Measurements from ENCODE around the gene CDHR4. TPM values are rescaled to one million over a fixed set of nuclear protein-coding genes. Genes with fewer than 3 reads are reported as not detected.

The CDHR4 gene
- total and polyA plus RNA-seq, 2 experiments from 2014 or later, result 0.57 TPM

DNA sequence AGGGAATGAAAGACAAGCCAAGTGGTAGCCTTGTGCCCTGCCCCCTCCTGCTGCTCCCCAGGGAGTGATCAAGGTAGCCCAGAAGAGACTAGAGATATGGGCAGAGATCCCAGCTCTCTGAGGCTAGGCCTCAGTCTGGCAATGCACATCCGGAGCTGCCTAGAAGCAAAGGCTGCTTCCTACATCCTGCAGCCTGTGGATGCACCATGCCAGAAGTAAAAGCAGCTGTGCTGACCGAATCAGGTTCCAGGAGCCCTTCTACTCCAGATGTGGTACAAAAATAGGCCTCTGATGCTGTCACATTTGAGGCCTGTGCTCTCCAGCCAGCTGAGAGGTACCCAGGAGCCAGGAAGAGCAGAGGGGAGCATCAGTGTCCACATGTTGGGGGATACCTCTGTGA, 40.7 kb upstream of the CDHR4 start:
- Histone ChIP-seq H3K4me2 (no peak overlapping the region), H3K79me2 (no peaks in the 10 kb centered on the region), H3K9me2 (replicated peaks; ENCODE audit: insufficient read depth) (no peaks in the 10 kb centered on the region), H3K9me3 (ENCODE audit: low read depth) (no peaks in the 10 kb centered on the region), H3K27me3 (no peaks in the 10 kb centered on the region), H3K27ac (peak overlapping the region; percentile 37), H3K4me1 (ENCODE audit: insufficient read depth) (peaks cover 4% of the 10 kb centered on the region), H4K20me1 (ENCODE audit: insufficient read depth, poor library complexity, severe bottlenecking) (no peaks in the 10 kb centered on the region), H2AFZ (no peak overlapping the region), H3K4me3 (no peak overlapping the region), H3K36me3 (replicated peaks; ENCODE audit: insufficient read depth, low read depth) (no peaks in the 10 kb centered on the region)
- no peak for DNase-seq (ENCODE audit: low spot score)
- WGBS (ENCODE audit: low lambda C conversion rate, missing lambda C conversion rate), result 76% methylated on average over 2 of the region's 2 CpGs
- no peak for TF ChIP-seq EZH2phosphoT487 (IDR thresholded peaks at IDR 0.05; ENCODE audit: low read depth, severe bottlenecking, unreplicated experiment)
- no peak for TF ChIP-seq CTCF (IDR thresholded peaks at IDR 0.05; ENCODE audit: poor library complexity)
- TF ChIP-seq EZH2 (IDR thresholded peaks at IDR 0.05; ENCODE audit: borderline replicate concordance), result no peak

- Histone ChIP-seq H3K9me3 (ENCODE audit: low read depth) (no peaks in the 10 kb centered on the region), H3K79me2 (no peaks in the 10 kb centered on the region), H3K4me3 (no peak overlapping the region), H3K9me2 (replicated peaks; ENCODE audit: insufficient read depth) (no peaks in the 10 kb centered on the region), H3K4me2 (no peak overlapping the region), H3K36me3 (replicated peaks; ENCODE audit: insufficient read depth, low read depth) (no peaks in the 10 kb centered on the region), H3K4me1 (ENCODE audit: insufficient read depth) (peaks cover 4% of the 10 kb centered on the region), H2AFZ (no peak overlapping the region), H3K27me3 (no peaks in the 10 kb centered on the region), H4K20me1 (ENCODE audit: insufficient read depth, poor library complexity, severe bottlenecking) (no peaks in the 10 kb centered on the region), H3K27ac (no peak overlapping the region)
- WGBS (ENCODE audit: low lambda C conversion rate, missing lambda C conversion rate), result 51% methylated on average over 6 of the region's 6 CpGs
- no peak for TF ChIP-seq EZH2phosphoT487 (IDR thresholded peaks at IDR 0.05; ENCODE audit: low read depth, severe bottlenecking, unreplicated experiment)
- TF ChIP-seq EZH2 (IDR thresholded peaks at IDR 0.05; ENCODE audit: borderline replicate concordance), result no peak
- peak; percentile 96 for TF ChIP-seq CTCF (IDR thresholded peaks at IDR 0.05; ENCODE audit: poor library complexity)
- DNase-seq (ENCODE audit: low spot score), result peak; percentile 91
These were observed 39.6 kb upstream of the CDHR4 start for GRCh38 chr3:49839193-49839809.

DNA sequence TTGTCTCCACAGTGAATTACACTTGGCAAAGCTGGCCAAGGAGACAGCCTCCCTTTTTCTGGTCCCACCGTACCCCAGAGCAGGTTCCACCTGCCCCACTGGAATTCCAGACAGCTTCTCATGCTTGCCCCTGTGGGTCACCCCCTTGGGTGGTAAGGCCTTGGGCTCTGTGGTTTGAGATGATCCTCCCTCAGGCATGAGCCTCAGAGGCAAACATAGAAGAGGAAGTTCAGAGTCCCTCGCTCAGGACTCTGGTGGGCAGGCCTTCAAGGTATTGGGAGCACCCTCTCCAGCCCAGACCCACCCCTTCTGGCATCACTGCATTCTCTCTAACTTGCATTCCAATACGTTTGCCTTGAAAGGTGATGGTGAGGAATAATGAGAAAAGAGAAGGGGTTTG, 31.7 kb upstream of the CDHR4 start:
- Histone ChIP-seq H3K4me2 (no peak overlapping the region), H3K9me2 (replicated peaks; ENCODE audit: insufficient read depth) (no peaks in the 10 kb centered on the region), H2AFZ (no peak overlapping the region), H3K79me2 (no peaks in the 10 kb centered on the region), H3K27ac (no peak overlapping the region), H4K20me1 (ENCODE audit: insufficient read depth, poor library complexity, severe bottlenecking) (no peaks in the 10 kb centered on the region), H3K9me3 (ENCODE audit: low read depth) (no peaks in the 10 kb centered on the region), H3K4me1 (ENCODE audit: insufficient read depth) (no peaks in the 10 kb centered on the region), H3K4me3 (no peak overlapping the region), H3K36me3 (replicated peaks; ENCODE audit: insufficient read depth, low read depth) (no peaks in the 10 kb centered on the region), H3K27me3 (no peaks in the 10 kb centered on the region)
- TF ChIP-seq CTCF (IDR thresholded peaks at IDR 0.05; ENCODE audit: poor library complexity) (no peak), EZH2 (IDR thresholded peaks at IDR 0.05; ENCODE audit: borderline replicate concordance) (no peak), EZH2phosphoT487 (IDR thresholded peaks at IDR 0.05; ENCODE audit: low read depth, severe bottlenecking, unreplicated experiment) (no peak)
- no peak for DNase-seq (ENCODE audit: low spot score)
- WGBS (ENCODE audit: low lambda C conversion rate, missing lambda C conversion rate), result 57% methylated on average over 3 of the region's 3 CpGs
